Measurements from ENCODE around the gene ACOT13.
A peak's percentile ranks its signal among the peaks of the same experiment; 100 is the strongest.
"Not testable (repeated sequence)": the region's sequence is repeated elsewhere in the genome, so short reads cannot be mapped to it uniquely, and the experiment has no call there.

Gene ACOT13

GRCh38 chr6:24730653-24731052, 63.8 kb downstream of the ACOT13 start:
- DNase-seq (ENCODE audit: low read depth): not testable (repeated sequence)

- not testable (repeated sequence) for DNase-seq (ENCODE audit: low read depth)
These were observed 64.7 kb downstream of the ACOT13 start for GRCh38 chr6:24731456-24732134.

- DNase-seq (ENCODE audit: low read depth): no peak
These were observed 67.3 kb downstream of the ACOT13 start for GRCh38 chr6:24734166-24734565.

GRCh38 chr6:24734710-24735109, 67.8 kb downstream of the ACOT13 start:
- DNase-seq (ENCODE audit: low read depth): not testable (repeated sequence)

GRCh38 chr6:24738741-24739140, 71.9 kb downstream of the ACOT13 start:
- DNase-seq (ENCODE audit: low read depth): no peak

- peak; percentile 66 for DNase-seq (ENCODE audit: low read depth)
These were observed 74.0 kb downstream of the ACOT13 start for GRCh38 chr6:24740861-24741260.

- no peak for DNase-seq (ENCODE audit: low read depth)
These were observed 75.4 kb downstream of the ACOT13 start for GRCh38 chr6:24742216-24742738.

GRCh38 chr6:24743265-24743943, 76.5 kb downstream of the ACOT13 start:
- DNase-seq (ENCODE audit: low read depth): peak; percentile 98

GRCh38 chr6:24743944-24744335, 77.1 kb downstream of the ACOT13 start:
- DNase-seq (ENCODE audit: low read depth): no peak

- no peak for DNase-seq (ENCODE audit: low read depth)
These were observed 78.0 kb downstream of the ACOT13 start for GRCh38 chr6:24744911-24745310.

- no peak for DNase-seq (ENCODE audit: low read depth)
These were observed 82.4 kb downstream of the ACOT13 start for GRCh38 chr6:24749297-24749696.

- not testable (repeated sequence) for DNase-seq (ENCODE audit: low read depth)
These were observed 84.0 kb downstream of the ACOT13 start for GRCh38 chr6:24750878-24751277.

- no peak for DNase-seq (ENCODE audit: low read depth)
These were observed 85.6 kb downstream of the ACOT13 start for GRCh38 chr6:24752503-24752902.

- DNase-seq (ENCODE audit: low read depth): peak; percentile 35
These were observed 86.1 kb downstream of the ACOT13 start for GRCh38 chr6:24752917-24753492.

GRCh38 chr6:24753545-24753944, 86.7 kb downstream of the ACOT13 start:
- no peak for DNase-seq (ENCODE audit: low read depth)

GRCh38 chr6:24754378-24754777, 87.5 kb downstream of the ACOT13 start:
- not testable (repeated sequence) for DNase-seq (ENCODE audit: low read depth)

Data from EH (cell line).